ENCODE results near the gene ASXL2. TPM values are rescaled to one million over a fixed set of nuclear protein-coding genes. Genes with fewer than 3 reads are reported as not detected.
"Not testable (repeated sequence)": the region's sequence is repeated elsewhere in the genome, so short reads cannot be mapped to it uniquely, and the experiment has no call there.

Gene ASXL2
- total RNA-seq, 1 donor from 2014 or later = 37.5 TPM

DNA sequence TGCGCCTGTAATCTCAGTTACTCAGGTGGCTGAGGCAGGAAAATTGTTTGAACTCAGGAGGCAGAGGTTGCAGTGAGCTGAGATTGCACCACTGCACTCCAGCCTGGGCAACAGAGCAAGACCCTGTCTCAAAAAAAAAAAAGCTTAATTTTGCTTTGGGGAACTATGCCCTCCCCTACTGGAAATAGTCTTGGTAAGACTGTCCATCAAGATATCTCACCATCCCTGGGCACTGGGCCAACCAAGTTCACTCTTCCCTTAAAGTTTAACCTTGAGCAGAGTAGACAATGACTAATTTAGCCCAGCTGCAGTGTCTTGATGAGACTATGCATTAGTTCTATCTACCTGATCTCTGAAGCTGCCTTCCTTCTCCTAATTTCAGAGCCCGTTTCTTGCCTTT lies 44.7 kb downstream of the ASXL2 start:
- peak; percentile 76 for DNase-seq (ENCODE audit: low spot score)

DNA sequence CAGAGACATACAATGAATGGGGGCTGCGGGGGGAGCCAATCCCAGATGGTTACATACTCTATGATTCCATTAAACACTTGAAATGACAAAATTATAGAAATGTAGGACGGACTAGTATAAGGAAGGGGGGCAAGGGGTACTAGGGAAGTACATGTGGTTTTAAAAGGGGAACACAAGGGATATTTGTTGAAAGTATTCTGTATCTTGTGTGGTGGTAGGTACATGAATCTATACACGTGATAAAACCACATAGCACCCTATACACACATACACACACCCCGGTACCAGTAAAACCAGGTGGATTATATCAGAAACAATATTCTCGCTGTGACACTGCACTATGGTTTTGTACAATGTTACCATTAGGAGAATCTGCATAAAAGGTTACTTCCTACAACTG lies 45.4 kb downstream of the ASXL2 start:
- DNase-seq (ENCODE audit: low spot score) = no peak

DNA sequence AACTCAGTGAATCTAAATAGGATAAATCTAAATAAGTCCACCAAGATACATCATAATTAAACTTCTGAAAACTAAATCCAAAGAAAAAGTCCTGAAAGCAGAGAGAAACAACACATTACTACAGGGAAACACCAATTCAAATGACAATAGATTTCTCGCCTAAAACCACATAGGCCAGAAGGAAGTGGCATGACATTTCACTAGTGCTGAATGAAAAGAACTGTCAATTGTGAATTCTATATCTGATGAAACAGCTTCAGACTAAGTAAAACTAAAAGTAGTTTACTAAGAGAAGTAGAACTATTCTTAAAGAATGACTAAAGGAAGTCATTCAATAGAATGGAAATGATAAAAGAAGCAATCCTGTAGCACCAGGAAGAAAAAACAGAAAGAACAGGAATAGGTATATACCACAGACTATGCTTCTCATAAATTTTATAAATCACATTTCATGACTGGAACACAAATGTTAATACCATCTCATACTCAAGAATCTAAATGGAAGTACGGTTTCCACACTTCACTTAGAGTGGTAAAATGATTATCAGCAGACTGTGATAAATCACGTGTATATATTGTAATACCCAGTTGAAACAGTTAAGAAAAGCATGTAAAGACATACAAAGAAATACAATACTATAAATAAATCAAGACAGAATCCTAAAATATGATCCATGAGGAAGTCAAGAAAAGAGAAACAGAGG lies 46.4 kb downstream of the ASXL2 start:
- no peak for DNase-seq (ENCODE audit: low spot score)

DNA sequence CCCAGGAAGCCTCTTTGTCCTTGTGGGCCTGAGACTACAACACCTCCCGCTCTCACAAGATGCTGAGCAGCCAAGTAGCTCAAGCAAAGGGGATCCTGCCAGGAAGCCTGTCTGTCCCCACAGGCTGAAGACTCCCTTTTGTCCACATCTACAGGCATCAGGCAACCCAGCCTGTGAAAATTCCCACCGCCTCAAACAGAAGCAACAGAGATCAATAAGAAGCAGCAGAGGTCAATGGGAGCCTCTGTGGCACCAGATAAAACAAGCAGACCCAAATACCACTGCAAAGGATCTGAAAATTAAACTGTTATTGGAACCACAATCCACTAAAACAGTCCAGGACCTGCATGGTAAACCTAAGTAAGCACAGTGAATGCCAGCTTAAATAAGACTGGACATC lies 48.5 kb downstream of the ASXL2 start:
- DNase-seq (ENCODE audit: low spot score) = no peak

DNA sequence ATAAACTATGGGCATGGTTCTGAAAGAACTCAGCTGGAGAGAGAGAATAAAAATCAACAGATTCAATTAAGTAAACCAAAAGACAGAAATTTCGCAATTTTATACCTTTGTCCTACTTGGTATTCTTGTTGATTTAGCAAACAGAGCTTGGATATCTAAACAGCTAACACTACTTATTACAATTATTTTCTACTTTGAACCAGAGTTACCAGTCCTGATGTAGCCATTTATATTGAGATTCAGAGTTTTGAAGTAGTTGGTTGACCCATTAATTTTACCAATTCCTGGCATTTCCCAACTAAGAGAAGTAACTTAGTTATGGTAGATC lies 48.9 kb downstream of the ASXL2 start:
- no peak for DNase-seq (ENCODE audit: low spot score)

DNA sequence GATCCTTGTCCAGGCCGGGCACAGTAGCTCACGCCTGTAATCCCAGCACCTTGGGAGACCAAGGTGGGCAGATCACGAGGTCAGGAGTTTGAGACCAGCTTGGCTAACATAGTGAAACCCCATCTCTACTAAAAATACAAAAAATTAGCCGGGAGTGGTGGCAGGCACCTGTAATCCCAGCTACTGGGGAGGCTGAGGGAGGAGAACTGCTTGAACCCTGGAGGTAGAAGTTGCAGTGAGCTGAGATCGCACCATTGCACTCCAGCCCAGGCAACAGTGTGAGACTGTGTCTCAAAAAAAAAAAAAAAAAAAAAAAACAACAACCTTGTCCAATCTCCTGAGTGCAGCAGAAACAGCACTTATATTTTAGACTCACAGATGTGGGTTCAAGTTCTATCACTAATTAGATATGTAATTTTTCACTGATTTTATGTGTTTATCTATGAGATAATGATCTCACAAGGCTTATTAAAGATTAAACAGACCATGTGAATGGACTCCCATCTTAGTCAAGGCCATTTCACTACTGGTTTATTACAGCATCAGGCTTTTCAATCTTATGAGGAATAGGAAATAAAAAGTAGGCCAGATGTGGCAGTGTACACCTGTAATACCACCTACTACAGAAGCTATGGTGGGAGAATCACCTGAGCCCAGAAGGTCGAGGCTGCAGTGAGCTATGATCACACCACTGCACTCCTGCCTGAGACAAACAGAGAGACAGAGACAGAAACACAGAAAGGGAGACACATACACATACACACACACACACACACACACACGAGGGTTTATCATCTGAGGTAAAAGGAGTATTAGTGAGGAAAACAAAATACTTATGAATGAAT lies 49.5 kb downstream of the ASXL2 start:
- not testable (repeated sequence) for DNase-seq (ENCODE audit: low spot score)

DNA sequence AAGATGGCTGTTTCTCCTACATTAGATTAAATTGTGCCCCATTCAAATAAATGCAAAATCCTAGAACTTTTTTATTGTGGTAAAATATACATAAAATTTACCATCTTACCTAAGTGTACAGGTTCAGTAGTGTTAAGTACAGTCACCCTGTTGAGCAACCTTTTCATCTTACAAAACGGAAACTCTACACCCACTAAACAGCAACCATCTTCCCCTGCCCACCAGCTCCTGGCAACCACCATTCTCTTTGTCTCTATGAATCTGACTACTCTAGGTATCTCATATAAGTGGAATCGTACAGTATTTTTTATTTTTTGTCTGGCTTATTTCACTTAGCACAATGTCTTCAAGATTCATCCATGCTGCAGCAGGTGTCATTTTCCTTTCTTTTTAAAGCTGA lies 53.0 kb downstream of the ASXL2 start:
- no peak for DNase-seq (ENCODE audit: low spot score)

DNA sequence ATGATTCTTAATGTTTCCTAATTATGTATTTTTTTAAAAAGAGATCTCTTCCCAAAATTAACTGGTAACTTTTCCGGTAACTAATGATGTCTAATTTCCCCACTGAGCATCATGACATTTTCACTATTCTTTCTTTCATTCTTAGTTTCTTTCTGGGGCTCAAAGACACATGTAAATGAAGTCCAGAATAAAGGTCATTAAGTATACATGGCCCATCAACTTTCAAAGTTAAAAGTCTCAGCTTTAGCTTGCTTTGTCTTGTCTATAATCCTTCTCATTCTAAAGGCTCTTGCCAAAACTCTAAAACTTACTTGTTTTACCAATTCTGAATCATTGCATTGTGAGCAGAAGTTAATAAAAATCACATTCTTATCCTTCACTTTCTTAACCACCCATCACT lies 53.6 kb downstream of the ASXL2 start:
- no peak for DNase-seq (ENCODE audit: low spot score)

DNA sequence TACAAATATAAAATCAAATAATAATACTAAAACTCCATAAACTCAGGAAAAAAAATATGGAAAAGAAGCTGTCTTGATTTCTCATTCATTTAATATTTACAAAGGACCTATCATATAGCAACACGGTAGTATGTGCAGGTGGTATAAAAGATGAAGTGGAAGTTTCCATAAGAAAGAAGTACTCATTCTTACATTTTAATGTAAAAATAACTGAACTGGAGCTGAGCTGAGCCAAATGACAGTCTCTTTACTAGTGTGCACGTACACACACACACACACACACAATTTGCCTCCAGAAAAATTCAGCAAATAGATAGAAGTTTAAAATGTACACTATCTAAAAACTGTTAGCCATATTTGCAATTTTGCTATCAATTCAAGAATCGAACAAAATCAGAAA lies 54.1 kb downstream of the ASXL2 start:
- DNase-seq (ENCODE audit: low spot score) = no peak

DNA sequence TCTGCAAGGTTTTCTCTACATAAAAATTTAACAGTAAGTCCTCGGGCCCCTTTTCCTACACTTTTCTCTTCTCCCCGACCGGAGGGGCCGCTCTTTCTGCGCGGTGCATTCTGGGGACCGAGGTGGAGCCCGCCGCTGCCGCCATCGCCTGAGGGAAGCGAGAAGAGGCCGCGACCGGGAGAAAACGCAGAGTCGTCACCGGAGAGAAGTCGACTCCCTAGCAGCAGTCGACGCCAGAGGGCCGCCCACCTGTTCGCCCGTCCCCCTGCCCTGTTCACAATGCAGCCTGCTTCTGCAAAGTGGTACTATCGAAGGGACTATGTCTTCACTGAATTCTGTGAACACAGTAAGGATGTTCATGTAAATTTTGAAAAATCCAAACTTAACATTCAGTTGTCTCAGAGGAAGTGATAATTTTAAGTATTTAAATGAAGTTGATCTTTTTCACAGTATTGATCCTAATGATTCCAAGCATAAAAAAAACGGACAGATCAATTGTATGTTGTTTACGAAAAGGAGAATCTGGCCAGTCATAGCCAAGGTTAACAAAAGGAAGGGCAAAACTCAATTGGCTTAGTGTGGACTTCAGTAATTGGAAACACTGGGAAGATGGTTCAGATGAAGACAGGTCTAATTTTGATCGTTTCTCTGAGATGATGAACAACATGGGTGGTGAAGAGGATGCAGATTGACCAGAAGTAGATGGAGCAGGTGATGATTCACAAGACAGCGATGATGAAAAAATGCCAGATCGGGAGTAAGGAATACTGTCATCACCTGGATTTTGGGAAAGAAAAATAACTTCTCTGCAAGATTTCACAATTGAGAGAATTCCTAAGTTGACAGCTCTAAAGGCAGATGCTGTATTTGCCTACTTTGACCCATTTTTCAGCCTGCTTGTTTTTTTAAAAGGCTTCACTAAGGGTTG lies 55.8 kb downstream of the ASXL2 start:
- peak; percentile 54 for DNase-seq (ENCODE audit: low spot score)

DNA sequence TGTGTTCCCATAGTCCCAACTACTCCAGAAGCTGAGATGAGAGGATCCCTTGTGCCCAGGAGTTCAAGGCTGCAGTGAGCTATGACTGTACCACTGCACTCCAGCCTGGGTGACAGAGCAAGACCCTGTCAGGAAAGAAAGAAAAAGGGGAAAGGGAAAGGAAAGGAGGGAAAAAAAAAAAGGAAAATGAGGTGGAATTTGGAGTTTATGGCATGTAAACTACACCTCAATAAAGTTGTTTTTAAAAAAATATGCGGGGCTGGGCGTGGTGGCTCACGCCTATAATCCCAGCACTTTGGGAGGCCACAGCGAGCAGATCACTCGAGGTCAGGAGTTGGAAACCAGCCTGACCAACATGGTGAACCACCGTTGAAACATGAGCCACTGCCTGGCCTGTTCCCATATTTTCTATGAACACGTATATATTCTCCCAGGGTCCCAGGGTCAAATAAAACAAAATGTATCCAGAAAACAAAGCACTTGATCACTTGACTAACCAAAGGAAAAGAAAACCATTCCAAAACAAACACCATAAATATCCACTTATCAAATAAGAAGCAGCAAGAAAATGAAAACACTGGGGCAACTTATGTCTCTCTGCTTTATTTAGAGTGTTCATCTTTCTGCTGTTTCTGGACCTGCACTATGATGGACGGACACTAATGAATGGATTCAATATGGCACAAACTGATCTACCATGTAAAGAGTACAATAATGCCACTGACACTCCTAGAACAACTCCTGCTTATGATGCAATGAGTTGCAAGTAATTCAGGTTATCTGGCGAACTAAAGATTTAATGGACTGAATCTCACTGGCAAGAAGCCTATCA lies 56.8 kb downstream of the ASXL2 start:
- DNase-seq (ENCODE audit: low spot score) = no peak

DNA sequence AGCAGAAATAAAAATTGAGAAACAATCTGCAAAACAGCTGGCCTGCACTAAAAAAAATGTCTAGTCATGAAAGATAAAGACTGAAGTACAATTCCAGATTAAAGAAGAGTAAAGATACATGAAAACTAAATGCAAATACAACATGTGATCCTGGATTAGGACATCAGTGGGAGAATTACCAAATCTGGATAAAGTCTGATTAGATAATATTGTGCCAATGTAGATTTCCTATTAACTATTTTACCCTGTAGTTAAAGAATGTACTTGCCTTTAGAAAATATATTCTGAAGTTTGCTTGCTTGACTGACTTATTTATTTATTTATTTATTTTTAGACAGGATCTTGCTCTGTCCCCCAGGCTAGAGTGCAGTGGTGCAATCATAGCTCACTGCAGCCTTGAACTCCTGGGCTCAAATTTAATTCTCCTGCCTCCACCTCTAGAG lies 58.7 kb downstream of the ASXL2 start:
- DNase-seq (ENCODE audit: low spot score) = no peak

DNA sequence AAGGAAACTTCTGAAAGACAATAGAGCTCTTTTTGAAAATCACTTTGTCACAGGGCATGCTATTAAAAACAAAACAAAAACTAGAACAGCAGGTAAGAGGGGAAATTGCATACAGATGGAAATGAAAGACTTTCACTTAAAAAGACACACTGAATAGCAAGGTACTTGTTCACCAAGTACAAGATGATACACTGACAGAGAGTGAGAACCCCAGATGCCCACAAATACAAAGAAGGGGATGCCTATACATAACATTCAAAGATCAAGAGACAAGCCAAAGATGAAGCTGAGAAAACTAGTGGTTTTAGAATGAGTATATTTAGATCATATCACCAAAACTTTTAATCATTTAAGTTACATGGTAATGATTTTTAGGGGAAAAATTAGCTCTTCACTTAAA lies 60.7 kb downstream of the ASXL2 start:
- no peak for DNase-seq (ENCODE audit: low spot score)

DNA sequence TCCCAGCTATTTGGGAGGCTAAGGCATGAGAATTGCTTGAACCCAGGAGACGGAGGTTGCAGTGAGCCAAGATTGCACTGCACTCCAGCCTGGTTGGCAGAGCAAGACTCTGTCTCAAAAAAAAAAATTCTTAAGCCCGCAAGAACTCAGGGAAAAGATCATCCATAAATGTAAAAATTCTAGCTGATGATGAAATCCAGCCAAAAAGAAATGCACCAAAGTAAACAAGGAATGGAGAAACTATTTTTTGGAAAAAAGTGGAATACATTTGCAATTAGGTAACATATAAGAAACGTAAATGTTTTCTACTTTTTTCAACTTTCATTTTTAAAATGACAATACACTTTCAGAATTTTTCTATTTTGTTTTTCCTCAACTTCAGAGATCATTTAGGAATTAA lies 61.3 kb downstream of the ASXL2 start:
- DNase-seq (ENCODE audit: low spot score) = no peak

DNA sequence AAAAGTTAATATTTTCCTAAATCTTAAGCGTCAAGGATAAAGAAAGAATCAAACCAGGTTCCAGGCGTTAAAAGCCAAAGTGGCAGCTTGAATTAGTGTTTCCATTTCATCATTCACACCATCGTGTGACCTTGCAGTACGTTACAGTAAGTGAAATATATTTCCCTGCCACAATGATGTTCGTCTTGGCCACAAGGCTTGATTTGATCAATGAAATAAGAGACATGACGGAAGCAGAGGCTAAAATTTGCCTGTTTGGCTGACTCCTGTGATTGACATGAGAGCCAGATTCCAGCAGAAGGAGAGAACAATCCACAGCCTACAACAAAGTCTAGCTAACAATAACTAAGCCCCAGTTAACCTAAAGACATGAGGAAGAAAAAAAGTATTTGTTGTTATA lies 62.0 kb downstream of the ASXL2 start:
- no peak for DNase-seq (ENCODE audit: low spot score)

DNA sequence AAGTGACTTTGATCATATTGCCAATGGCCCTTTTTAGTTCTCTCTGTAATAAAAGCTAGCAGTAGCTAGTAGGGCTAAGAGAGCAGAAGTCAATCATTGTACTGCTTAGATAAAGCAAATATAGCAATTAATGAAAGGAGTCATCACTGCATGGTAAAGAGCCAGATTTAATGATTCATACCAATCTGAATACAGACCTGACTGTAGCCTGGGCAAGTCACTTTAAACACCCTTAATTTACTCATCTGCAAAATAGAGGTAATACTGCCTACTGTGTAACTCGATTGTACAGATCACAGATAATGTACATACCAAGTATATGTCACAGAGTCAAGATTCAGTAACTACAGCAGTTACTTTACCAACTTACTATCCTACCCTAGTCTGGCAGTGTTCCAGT lies 63.6 kb downstream of the ASXL2 start:
- DNase-seq (ENCODE audit: low spot score) = no peak

DNA sequence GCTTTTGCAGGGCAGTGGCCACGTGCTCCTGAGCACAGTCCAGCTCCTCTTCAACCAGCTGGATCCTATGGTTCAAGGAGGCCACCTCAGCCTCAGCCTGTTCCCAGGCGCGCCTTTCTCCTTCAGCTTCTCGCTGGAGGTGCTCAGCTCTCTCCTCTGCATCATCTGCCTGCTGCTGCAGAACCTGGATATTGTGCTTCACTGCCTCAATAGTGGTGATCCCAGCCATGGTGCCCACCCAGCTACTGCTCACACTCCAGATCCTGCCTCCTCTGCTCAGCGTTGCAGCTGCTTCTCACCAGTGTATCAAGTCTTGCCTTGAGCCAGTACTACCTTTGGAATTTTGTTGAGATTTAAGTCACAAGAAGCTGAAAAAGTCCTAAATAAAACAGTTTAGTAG lies 67.9 kb downstream of the ASXL2 start:
- DNase-seq (ENCODE audit: low spot score) = no peak

DNA sequence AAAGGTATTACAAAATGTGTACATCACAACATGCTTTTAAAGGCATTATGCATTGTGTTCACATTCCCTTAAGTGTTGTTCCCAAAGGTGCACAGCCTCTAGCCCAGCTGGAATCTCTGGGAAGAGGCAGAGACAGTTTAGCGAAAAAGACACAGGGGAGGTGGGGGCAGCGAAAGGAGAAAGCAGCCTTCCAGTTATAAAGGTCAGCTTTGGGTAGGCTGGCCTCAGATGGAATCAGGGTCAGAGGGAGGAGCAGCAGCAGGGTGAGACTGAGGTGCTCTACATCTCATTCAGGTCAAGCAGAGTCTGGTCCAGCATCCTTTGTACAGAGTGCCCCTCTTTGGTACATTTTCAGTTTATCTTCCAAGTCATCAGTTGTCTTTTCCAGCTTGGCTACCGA lies 68.6 kb downstream of the ASXL2 start:
- DNase-seq (ENCODE audit: low spot score) = no peak

DNA sequence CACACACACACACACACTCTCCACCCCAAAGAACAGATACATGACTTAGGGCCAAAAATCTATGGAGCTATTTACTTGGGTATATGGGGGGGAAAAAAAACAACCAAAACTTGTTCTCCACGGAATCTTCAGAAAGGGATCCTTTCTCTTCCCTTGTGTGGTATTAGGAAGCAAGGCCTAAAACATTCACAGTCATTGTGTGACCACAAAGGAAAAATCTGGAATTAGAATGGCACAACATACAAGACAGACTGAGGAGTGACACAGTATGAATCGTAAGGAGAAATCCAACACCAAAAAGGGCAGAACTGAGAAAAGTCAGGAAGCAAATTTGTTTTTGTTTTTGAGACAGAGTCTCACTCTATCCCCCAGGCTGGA lies 70.3 kb downstream of the ASXL2 start:
- DNase-seq (ENCODE audit: low spot score) = no peak

DNA sequence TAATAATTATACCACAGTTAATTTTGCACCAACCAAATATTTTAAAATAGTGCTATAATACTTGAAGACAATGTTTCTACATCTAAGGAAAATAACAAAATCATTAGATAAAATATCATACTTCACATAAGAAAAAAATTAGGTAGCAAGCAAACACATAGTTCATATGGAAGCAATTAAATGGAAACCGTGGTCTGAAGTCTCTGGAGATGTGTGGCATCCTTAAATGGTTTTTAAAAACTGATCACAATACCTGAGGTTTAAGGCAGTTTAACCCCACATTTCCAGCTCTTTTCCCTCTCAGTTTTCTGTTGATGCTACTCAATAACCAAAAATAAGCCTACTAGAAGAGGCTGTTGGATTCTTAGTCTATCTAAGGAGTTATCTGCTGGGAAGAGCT lies 71.3 kb downstream of the ASXL2 start:
- DNase-seq (ENCODE audit: low spot score) = no peak

DNA sequence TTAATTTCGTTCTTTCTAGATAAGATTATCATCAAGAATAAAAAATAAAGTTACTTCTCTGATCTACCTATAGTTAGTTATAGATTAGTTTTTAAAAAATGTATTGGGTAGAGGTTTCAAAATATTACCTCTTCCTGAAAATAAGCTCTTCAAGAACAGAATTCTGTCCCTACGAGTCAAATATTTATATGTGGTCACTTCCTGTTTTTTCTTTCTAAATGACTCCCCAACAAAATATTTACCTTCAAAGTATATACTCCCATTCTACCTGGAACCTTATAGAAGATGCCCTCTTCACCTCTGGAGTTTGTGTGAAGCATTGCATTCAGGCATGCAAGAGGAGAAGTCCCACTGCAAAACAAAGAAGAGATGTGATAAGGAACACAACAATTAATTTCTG lies 72.3 kb downstream of the ASXL2 start:
- DNase-seq (ENCODE audit: low spot score) = no peak

DNA sequence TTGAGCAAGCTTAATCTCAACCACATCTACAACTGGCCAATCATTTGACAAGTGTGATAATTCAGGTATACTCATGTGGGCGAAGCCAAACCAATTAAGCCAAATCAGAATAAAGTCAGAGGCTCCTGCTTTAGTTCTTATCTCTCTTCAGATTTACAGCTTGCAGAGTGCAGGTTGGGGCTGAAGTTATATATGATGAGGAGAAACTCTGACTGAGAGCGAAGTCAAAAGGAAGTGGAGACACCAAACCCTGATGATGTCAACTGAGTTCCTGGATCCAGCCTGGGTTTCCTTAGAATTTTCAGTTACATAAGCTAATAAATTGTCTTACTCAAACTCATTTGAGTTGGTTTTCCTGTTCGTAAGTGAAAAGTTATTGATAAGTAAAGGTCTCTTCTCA lies 73.9 kb downstream of the ASXL2 start:
- DNase-seq (ENCODE audit: low spot score) = no peak

All from mucosa of gallbladder (tissue), 1 donor.